DMS153 (cell line): Measurements from ENCODE around the gene CLDN22.
"Not testable (repeated sequence)": the region's sequence is repeated elsewhere in the genome, so short reads cannot be mapped to it uniquely, and the experiment has no call there.

Experiments
- DNase-seq: peaks from one replicate; lab custom pipeline; 2025; lab: John Stamatoyannopoulos, UW

The CLDN22 gene

GRCh38 chr4:183347146-183347545 is 27.1 kb upstream of the CLDN22 start:
- DNase-seq: no peak

- no peak for DNase-seq
Measured at GRCh38 chr4:183345261-183345660, 25.2 kb upstream of the CLDN22 start.

- DNase-seq: no peak
Measured at GRCh38 chr4:183344523-183345255, 24.6 kb upstream of the CLDN22 start.

- no peak for DNase-seq
Measured at GRCh38 chr4:183343730-183344129, 23.7 kb upstream of the CLDN22 start.

- DNase-seq: no peak
Measured at GRCh38 chr4:183342541-183343533, 22.8 kb upstream of the CLDN22 start.

GRCh38 chr4:183337833-183338232 is 17.8 kb upstream of the CLDN22 start:
- no peak for DNase-seq

GRCh38 chr4:183337349-183337748 is 17.3 kb upstream of the CLDN22 start:
- no peak for DNase-seq

- DNase-seq: no peak
Measured at GRCh38 chr4:183335369-183335940, 15.4 kb upstream of the CLDN22 start.

- DNase-seq: peak; percentile 12
Measured at GRCh38 chr4:183333983-183334382, 13.9 kb upstream of the CLDN22 start.

- no peak for DNase-seq
Measured at GRCh38 chr4:183333202-183333601, 13.1 kb upstream of the CLDN22 start.

- DNase-seq: no peak
Measured at GRCh38 chr4:183332447-183332846, 12.4 kb upstream of the CLDN22 start.

GRCh38 chr4:183330841-183331240 is 10.8 kb upstream of the CLDN22 start:
- no peak for DNase-seq

GRCh38 chr4:183329954-183330742 is 10.1 kb upstream of the CLDN22 start:
- DNase-seq: no peak

GRCh38 chr4:183329244-183329643 is 9.2 kb upstream of the CLDN22 start:
- no peak for DNase-seq

GRCh38 chr4:183328832-183329231 is 8.8 kb upstream of the CLDN22 start:
- no peak for DNase-seq

GRCh38 chr4:183327827-183328226 is 7.8 kb upstream of the CLDN22 start:
- no peak for DNase-seq

GRCh38 chr4:183326853-183327252 is 6.8 kb upstream of the CLDN22 start:
- no peak for DNase-seq

- not testable (repeated sequence) for DNase-seq
Measured at GRCh38 chr4:183326387-183326786, 6.3 kb upstream of the CLDN22 start.

GRCh38 chr4:183324619-183325018 is 4.5 kb upstream of the CLDN22 start:
- DNase-seq: no peak

GRCh38 chr4:183324056-183324455 is 4.0 kb upstream of the CLDN22 start:
- DNase-seq: not testable (repeated sequence)

- no peak for DNase-seq
Measured at GRCh38 chr4:183323295-183323694, 3.2 kb upstream of the CLDN22 start.

- DNase-seq: no peak
Measured at GRCh38 chr4:183322326-183322725, 2.2 kb upstream of the CLDN22 start, which contains the start of gene CLDN24. CLDN24 (minus strand) TSS chr4:183322426; CDS start chr4:183322426, 0 bp downstream.
